Measurements from ENCODE around the gene ME2.

GRCh38 chr18:50869150-50869549 lies 9.8 kb upstream of the ME2 start:
- TF ChIP-seq POLR2AphosphoS5 (IDR thresholded peaks at IDR 0.05), result no peak
- no peak for TF ChIP-seq CTCF (IDR thresholded peaks at IDR 0.05)
- TF ChIP-seq POLR2A (IDR thresholded peaks at IDR 0.05), result no peak
